AG04449 (cell line): Measurements from ENCODE around the gene TTK.

Experiments used
- CTCF ChIA-PET: fragments of 350-600 bp; formaldehyde crosslinking; extraction: SDS; loops from one replicate; lab custom pipeline; 2021; ENCODE audit warnings: antibody characterized with exemption; lab: Yijun Ruan, JAX
- POLR2A ChIA-PET: fragments of 400-600, 350-600 bp; formaldehyde crosslinking; extraction: SDS; loops from one replicate; lab custom pipeline; 2020; ENCODE audit warnings: antibody characterized with exemption, inconsistent platforms; lab: Yijun Ruan, JAX
- DNase-seq: peaks from one replicate; pipeline ENCODE4 v3.0.0-alpha.2; 2010; ENCODE audit warnings: low read depth, low spot score
- H3K4me3 ChIP-seq: 2 replicates; pipeline ENCODE4 v1.5.1; 2011; ENCODE audit warnings: low read depth, mild to moderate bottlenecking, control low read depth, low read length
- TF ChIP-seq, protein P1 (sequence below): IDR thresholded peaks from one replicate; pipeline ENCODE4 v1.5.1; 2011; ENCODE audit warnings: mild to moderate bottlenecking, moderate library complexity, low read length, control low read depth, inconsistent platforms; ENCODE audit not compliant: insufficient read depth; ENCODE audit errors: missing control alignments

TTK gene

DNA sequence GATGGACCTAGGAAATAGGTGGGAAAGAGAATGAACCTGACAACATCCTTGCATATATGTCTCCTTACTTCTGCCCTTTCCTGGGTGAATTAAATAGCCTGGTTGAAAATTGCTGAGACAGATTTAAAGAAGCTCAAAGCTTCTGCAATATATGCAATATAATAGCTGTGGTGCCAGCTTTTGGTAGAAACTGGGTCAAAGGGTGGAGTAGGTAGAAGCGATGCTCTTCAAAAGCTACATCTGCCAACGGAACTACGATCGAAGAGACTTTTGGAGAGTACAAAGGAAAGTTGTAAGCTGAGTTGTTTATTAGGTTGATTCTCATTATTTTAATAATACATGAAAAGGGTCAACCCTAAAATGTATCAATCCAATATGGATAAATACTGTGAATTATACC is 22.8 kb upstream of the TTK start:
- ChIA-PET CTCF (interaction anchor here (1.5 kb wide), 1 partner anchor 33 kb away, joined by 4 read pairs; no protein-coding TSS in a partner anchor), POLR2A (no interaction called here)
- TF ChIP-seq, protein P1, sequence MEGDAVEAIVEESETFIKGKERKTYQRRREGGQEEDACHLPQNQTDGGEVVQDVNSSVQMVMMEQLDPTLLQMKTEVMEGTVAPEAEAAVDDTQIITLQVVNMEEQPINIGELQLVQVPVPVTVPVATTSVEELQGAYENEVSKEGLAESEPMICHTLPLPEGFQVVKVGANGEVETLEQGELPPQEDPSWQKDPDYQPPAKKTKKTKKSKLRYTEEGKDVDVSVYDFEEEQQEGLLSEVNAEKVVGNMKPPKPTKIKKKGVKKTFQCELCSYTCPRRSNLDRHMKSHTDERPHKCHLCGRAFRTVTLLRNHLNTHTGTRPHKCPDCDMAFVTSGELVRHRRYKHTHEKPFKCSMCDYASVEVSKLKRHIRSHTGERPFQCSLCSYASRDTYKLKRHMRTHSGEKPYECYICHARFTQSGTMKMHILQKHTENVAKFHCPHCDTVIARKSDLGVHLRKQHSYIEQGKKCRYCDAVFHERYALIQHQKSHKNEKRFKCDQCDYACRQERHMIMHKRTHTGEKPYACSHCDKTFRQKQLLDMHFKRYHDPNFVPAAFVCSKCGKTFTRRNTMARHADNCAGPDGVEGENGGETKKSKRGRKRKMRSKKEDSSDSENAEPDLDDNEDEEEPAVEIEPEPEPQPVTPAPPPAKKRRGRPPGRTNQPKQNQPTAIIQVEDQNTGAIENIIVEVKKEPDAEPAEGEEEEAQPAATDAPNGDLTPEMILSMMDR, result no peak
- H3K4me3 ChIP-seq, result no peak overlapping the region
- no peak for DNase-seq

DNA sequence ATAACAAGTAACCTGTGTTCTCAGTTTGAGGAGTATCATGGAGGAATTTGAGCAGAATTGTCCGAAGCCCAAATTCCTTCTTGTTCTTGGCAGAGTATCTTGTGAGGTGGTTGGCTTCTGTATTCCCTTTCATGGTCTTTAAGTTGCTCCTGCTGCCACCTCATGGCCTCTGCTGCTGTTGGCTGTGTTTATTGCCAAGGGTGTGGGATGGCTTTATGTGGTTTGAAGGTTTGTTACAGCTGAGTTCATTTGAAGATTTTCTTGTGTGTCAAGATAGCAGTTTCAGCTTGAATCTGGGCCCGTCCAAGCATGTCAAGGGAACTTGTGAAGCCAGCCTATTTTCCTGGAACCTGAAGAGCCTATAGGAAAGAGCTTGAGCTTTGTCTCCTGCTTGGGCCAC is 20.2 kb upstream of the TTK start:
- no peak for DNase-seq
- no peak overlapping the region for H3K4me3 ChIP-seq
- TF ChIP-seq, protein P1, result no peak
- POLR2A ChIA-PET, result no interaction called here
- CTCF ChIA-PET, result no interaction called here

DNA sequence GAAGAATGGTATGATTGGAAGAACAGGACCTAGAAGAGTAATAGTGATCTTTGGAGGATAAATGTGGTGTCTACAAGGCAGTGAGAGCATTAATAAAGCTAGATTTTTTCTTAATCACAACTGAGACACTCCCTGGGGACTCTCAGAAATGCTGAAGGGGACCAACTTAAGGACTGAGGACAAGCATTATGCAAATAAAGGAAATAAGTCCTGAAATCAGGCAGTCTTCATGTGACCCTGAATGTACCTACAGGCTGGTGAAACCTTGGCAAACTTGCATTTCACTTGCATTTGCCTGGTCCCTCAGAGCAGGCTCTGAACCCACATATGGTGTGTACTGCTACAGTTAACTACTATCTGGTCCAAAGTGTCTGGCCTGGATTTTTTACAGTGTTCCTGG is 19.3 kb upstream of the TTK start:
- ChIA-PET CTCF (no interaction called here), POLR2A (no interaction called here)

DNA sequence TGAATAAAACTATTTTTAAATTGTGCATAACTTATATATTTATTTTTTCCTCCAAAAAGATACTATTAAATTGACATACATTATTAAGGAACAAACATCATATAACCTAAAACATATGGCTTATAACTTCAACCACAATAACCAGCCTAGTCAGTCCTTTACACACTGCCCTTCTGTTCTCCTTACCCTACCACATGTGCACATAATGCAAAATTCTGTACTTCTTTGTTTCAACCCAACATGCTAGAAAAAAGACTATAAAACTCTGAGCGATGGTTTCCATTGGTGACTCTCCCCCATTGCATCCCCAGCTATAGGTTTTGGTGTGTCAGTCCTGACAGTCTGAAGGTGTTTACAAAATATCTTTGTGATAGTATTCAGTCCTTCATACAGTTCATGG is 14.8 kb upstream of the TTK start:
- ChIA-PET CTCF (no interaction called here), POLR2A (no interaction called here)
- DNase-seq, result no peak
- no peak overlapping the region for H3K4me3 ChIP-seq
- TF ChIP-seq, protein P1, result no peak

More for the DNA sequence above, 19.3 kb upstream of the TTK start:
- TF ChIP-seq, protein P1, result no peak
- DNase-seq, result no peak
- no peak overlapping the region for H3K4me3 ChIP-seq

DNA sequence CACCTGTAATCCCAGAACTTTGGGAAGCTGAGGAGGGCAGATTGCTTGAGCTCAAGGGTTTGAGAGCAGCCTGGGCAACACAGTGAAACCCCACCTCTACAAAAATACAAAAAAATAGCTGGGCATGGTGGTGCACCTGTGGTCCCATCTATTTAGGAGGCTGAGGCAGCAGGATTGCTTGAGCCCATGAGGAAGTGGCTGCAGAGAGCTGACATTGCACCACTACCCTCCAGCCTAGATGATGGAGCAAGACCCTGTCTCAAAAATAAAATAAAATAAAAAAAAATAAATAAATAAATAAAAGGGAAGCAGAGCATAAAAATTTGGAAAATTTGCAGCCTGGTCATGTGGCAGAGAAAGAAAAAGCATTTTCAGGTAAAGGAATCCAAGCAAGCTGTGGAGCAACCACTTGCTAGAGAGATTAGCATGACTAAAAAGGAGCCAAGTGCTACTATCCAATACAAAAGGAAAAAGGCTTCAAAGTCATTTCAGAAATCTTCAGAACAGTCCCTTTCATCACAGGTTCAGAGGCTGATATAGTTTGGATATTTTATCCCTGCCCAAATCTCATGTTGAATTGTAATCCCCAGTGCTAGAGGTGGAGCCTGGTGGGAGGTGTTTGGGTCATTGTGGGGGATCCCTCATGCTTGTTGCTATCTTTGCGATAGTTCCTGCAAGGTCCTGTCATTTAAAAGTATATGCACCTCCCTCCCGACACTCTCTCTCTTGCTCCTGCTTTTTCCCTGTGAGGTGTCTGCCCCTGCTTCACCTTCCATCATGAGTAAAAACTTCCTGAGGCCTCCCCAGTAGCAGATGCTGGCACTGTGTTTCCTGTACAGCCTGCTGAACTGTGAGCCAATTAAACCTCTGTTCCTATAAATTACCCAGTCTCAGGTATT is 11.2 kb upstream of the TTK start:
- ChIA-PET POLR2A (no interaction called here), CTCF (no interaction called here)
- H3K4me3 ChIP-seq, result no peak overlapping the region
- TF ChIP-seq, protein P1, result no peak
- DNase-seq, result no peak

DNA sequence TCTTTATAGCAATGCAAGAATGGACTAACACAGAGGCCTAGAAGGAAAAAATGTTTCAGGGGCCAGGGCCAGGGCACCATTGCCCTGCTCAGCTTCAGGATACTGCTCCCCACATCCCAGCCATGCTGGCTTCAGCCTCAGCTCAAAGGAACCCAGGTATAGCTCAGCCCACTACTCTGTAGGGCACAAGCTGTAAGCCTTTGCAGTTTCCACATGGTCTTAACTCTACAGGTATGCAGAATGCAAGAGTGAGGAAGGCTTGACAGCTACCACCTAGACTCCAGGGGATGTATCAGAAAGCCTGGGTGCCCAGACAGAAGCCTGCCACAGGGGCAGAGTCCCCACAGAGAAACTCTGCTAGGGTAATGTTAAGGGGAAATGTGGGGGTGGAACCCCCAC is 10.5 kb upstream of the TTK start:
- POLR2A ChIA-PET, result no interaction called here
- DNase-seq, result no peak
- TF ChIP-seq, protein P1, result no peak
- H3K4me3 ChIP-seq, result no peak overlapping the region
- CTCF ChIA-PET, result no interaction called here
